Caco-2 (cell line): ENCODE data around the gene PARP1. TPM values are rescaled to one million over a fixed set of nuclear protein-coding genes. Genes with fewer than 3 reads are reported as not detected.

Experiments
- BruUV-seq: library from RNA; stranded (reverse); fragments of 400-500 nt; replicated peaks from 2 replicates; lab custom pipeline; 2021; lab: Mats Ljungman, UMichigan
- CTCF ChIA-PET: fragments of 300-600 bp; sonication (Branson Sonifier 250); formaldehyde crosslinking; loops from one replicate; lab custom pipeline; 2022; ENCODE audit warnings: antibody characterized with exemption; lab: Charles Lee
- POLR2A ChIA-PET: fragments of 300-600 bp; sonication (Branson Sonifier 250); formaldehyde crosslinking; loops from one replicate; lab custom pipeline; 2022; ENCODE audit warnings: antibody characterized with exemption; lab: Charles Lee
- DNase-seq, 2 experiments: peaks; one replicate each; pipeline versions ENCODE4 v3.0.0 to v3.0.0-alpha.2; 2020 to 2022
- H3K27me3 ChIP-seq: replicated peaks from 2 replicates; pipeline ENCODE4 v1.6.0; 2011; ENCODE audit warnings: low read length; ENCODE audit not compliant: control insufficient read depth, insufficient read depth
- H3K36me3 ChIP-seq: 2 replicates; pipeline ENCODE4 v1.5.1; 2011; ENCODE audit warnings: low read length; ENCODE audit not compliant: control insufficient read depth, insufficient read depth
- H3K4me1 ChIP-seq: fragments of 250-450 bp; sonication (Bioruptor Pico); 2 replicates; pipeline ENCODE4 v1.5.1; 2020; ENCODE audit warnings: mild to moderate bottlenecking
- H3K4me3 ChIP-seq: 2 replicates; pipeline ENCODE4 v1.5.1; 2011; ENCODE audit warnings: low read depth, mild to moderate bottlenecking, control low read depth, low read length
- H3K9me3 ChIP-seq: fragments of 250-450 bp; sonication (Bioruptor Pico); 2 replicates; pipeline ENCODE4 v1.5.1; 2020; ENCODE audit warnings: mild to moderate bottlenecking, moderate library complexity
- H3K27ac Mint-ChIP-seq: one replicate; pipeline ENCODE4 v1.8.0; 2022; ENCODE audit warnings: mixed read lengths; ENCODE audit not compliant: unreplicated experiment
- H3K27me3 Mint-ChIP-seq: one replicate; pipeline ENCODE4 v1.8.0; 2022; ENCODE audit warnings: mixed read lengths; ENCODE audit not compliant: insufficient read depth, unreplicated experiment
- H3K36me3 Mint-ChIP-seq: one replicate; pipeline ENCODE4 v1.8.0; 2022; ENCODE audit warnings: mild to moderate bottlenecking, mixed read lengths; ENCODE audit not compliant: insufficient read depth, unreplicated experiment
- H3K4me1 Mint-ChIP-seq: one replicate; pipeline ENCODE4 v1.8.0; 2022; ENCODE audit warnings: low read depth, mixed read lengths; ENCODE audit not compliant: unreplicated experiment
- H3K4me3 Mint-ChIP-seq: one replicate; pipeline ENCODE4 v1.8.0; 2022; ENCODE audit warnings: mild to moderate bottlenecking, moderate library complexity, mixed read lengths; ENCODE audit not compliant: unreplicated experiment
- H3K9me3 Mint-ChIP-seq: one replicate; pipeline ENCODE4 v1.8.0; 2022; ENCODE audit warnings: mixed read lengths; ENCODE audit not compliant: unreplicated experiment
- intact Hi-C: fragments of 100-400 bp; cut with micrococcal nuclease; formaldehyde crosslinking; loops from one replicate; pipeline ENCODE4 v1.10.0; 2022; ENCODE audit not compliant: unreplicated experiment
- total RNA-seq: library from RNA; stranded (reverse); gene quantifications from 2 replicates; pipeline ENCODE4 v1.2.3, GENCODE V29; 2022
- TF ChIP-seq, protein P1 (sequence below), 2 experiments: fragments of 200-600 bp in 1 of 2; IDR thresholded peaks; 1 replicate in 1 of 2; 2 replicates in 1 of 2; pipeline versions ENCODE4 v1.5.1 to v1.8.0; 2011 to 2022; ENCODE audit warnings: antibody characterized with exemption in 1 of 2, control low read depth in 1 of 2, inconsistent platforms in 1 of 2, low read depth in 1 of 2, low read length in 1 of 2, mild to moderate bottlenecking in 1 of 2, moderate library complexity in 1 of 2; ENCODE audit not compliant: insufficient read depth in 1 of 2, severe bottlenecking in 1 of 2, unreplicated experiment in 1 of 2

The PARP1 gene
- total RNA-seq, 1 experiment from 2014 or later = 136 TPM

DNA sequence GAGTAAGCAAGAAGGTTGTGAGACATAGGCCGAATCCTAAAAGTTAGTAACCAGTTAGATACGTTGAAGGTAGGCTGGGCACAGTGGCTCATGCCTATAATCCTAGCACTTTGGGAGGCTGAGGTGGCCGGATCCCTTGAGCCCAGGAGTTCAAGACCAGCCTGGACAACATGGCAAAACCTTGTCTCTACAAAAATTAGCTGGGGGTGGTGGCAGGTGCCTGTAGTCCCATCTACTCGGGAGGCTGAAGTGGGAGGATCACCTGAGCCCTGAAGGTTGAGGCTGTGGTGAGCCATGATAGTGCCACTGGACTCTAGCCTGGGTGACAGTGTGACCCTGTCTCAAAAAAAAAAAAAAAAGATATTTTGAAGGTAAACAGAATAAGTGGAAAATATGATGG, 1.5 kb upstream of the PARP1 start:
- POLR2A ChIA-PET = no interaction called here
- no TSS peak for BruUV-seq
- no peak overlapping the region for H3K27ac Mint-ChIP-seq

DNA sequence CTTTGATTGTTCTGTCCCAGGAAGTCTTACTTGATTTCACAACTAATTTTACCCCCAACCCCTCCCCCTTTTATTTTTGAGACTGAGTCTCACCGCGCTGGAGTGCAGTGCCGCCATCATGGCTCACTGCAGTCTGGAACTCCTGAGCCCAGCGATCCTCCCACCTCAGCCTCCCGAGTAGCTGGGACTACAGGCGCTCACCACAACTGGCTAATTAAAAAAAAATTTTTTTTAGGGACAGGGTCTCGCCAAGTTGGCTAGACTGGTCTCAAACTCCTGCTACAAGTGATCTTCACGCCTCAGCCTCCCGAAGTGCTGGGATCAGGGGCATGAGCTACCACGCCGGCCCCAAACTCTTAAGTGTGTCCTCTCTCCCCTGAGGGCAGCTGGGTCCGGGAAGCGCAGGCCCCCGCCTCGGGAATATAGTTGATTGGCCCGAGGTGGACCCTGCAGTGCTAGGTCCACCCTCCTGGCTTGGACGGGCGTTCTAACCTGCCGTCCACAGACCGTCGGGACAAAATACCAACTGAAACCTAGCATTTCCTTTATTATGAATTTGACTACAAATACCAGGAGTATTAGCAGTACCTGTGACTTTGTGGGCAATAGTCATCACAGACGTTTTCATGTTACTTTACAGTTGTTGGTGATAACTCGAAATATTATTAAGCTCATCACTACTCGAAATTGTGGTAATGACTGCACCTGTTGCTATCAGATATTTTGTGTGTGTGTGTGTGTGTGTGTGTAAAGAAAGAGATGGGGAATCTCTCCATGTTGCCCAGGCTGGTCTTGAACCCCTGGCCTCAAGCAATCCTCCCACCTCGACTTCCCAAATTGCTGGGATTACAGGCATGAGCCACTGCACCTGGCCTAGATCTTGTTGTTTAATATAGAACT, 642 bp upstream of the PARP1 start:
- H3K9me3 Mint-ChIP-seq = no peaks in the 10 kb centered on the region
- TF ChIP-seq, protein P1, sequence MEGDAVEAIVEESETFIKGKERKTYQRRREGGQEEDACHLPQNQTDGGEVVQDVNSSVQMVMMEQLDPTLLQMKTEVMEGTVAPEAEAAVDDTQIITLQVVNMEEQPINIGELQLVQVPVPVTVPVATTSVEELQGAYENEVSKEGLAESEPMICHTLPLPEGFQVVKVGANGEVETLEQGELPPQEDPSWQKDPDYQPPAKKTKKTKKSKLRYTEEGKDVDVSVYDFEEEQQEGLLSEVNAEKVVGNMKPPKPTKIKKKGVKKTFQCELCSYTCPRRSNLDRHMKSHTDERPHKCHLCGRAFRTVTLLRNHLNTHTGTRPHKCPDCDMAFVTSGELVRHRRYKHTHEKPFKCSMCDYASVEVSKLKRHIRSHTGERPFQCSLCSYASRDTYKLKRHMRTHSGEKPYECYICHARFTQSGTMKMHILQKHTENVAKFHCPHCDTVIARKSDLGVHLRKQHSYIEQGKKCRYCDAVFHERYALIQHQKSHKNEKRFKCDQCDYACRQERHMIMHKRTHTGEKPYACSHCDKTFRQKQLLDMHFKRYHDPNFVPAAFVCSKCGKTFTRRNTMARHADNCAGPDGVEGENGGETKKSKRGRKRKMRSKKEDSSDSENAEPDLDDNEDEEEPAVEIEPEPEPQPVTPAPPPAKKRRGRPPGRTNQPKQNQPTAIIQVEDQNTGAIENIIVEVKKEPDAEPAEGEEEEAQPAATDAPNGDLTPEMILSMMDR (IDR thresholded peaks at IDR 0.05; ENCODE audit: insufficient read depth in 1 of 2, low read depth in 1 of 2, low read length in 1 of 2, severe bottlenecking in 1 of 2, unreplicated experiment in 1 of 2) = no peak
- H3K27ac Mint-ChIP-seq = peak overlapping the region; percentile 74
- no peaks in the 10 kb centered on the region for H3K27me3 Mint-ChIP-seq
- H3K9me3 ChIP-seq = no peaks in the 10 kb centered on the region
- peaks cover 10% of the 10 kb centered on the region for H3K36me3 Mint-ChIP-seq
- H3K27me3 ChIP-seq = no peaks in the 10 kb centered on the region
- H3K4me3 Mint-ChIP-seq = peak overlapping the region; percentile 86
- intact Hi-C loops = loop anchor here (5.0 kb wide), 2 partner anchors 101 to 281 kb away; partner anchors contain the start of gene LIN9
- no TSS peak for BruUV-seq
- POLR2A ChIA-PET = interaction anchor here (0.5 to 0.7 kb wide), 3 partner anchors 16 to 1248 kb away, joined by 3 to 17 read pairs (median 3); no protein-coding TSS in a partner anchor
- H3K4me3 ChIP-seq = peak overlapping the region; percentile 86
- CTCF ChIA-PET = interaction anchor here (0.5 to 1.8 kb wide), 20 partner anchors 11 to 1651 kb away, joined by 3 to 8 read pairs (median 3); no protein-coding TSS in a partner anchor
- H3K4me1 ChIP-seq = peaks cover 21% of the 10 kb centered on the region
- H3K4me1 Mint-ChIP-seq = peaks cover 19% of the 10 kb centered on the region
- no peak for DNase-seq
- H3K36me3 ChIP-seq = no peaks in the 10 kb centered on the region

More for the DNA sequence above, 1.5 kb upstream of the PARP1 start:
- CTCF ChIA-PET = no interaction called here
- peaks cover 11% of the 10 kb centered on the region for H3K4me1 Mint-ChIP-seq
- Histone ChIP-seq H3K4me1 (peaks cover 17% of the 10 kb centered on the region), H3K27me3 (no peaks in the 10 kb centered on the region), H3K36me3 (no peaks in the 10 kb centered on the region), H3K4me3 (no peak overlapping the region), H3K9me3 (no peaks in the 10 kb centered on the region)
- H3K27me3 Mint-ChIP-seq = no peaks in the 10 kb centered on the region
- intact Hi-C loops = loop anchor here (5.0 kb wide), 2 partner anchors 102 to 282 kb away; partner anchors contain the start of gene LIN9
- no peaks in the 10 kb centered on the region for H3K9me3 Mint-ChIP-seq
- peaks cover 10% of the 10 kb centered on the region for H3K36me3 Mint-ChIP-seq
- no peak overlapping the region for H3K4me3 Mint-ChIP-seq
- no peak for DNase-seq
- TF ChIP-seq, protein P1 (IDR thresholded peaks at IDR 0.05; ENCODE audit: insufficient read depth in 1 of 2, low read depth in 1 of 2, low read length in 1 of 2, severe bottlenecking in 1 of 2, unreplicated experiment in 1 of 2) = no peak

DNA sequence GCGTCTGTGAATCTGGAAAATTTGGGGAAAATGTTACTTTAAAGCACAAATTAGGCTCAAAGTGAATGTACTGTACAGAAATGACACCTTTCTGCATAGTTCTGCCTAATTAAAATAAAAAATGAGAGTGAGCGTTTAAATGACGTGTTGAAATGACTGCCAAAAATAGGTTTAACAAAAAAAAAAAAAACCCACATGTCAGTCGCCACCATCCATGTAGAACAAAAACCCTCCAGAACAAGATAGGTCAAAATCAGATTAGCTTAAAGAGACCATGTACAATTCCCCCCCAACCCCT, 745 bp downstream of the PARP1 start:
- H3K27ac Mint-ChIP-seq = peak overlapping the region; percentile 74
- BruUV-seq = no TSS peak
- Histone ChIP-seq H3K36me3 (no peaks in the 10 kb centered on the region), H3K4me3 (peak overlapping the region; percentile 86), H3K9me3 (no peaks in the 10 kb centered on the region), H3K4me1 (peaks cover 21% of the 10 kb centered on the region), H3K27me3 (no peaks in the 10 kb centered on the region)
- peaks cover 21% of the 10 kb centered on the region for H3K4me1 Mint-ChIP-seq
- peak overlapping the region; percentile 86 for H3K4me3 Mint-ChIP-seq
- TF ChIP-seq, protein P1 (IDR thresholded peaks at IDR 0.05; ENCODE audit: insufficient read depth in 1 of 2, low read depth in 1 of 2, low read length in 1 of 2, severe bottlenecking in 1 of 2, unreplicated experiment in 1 of 2) = no peak
- H3K36me3 Mint-ChIP-seq = peaks cover 10% of the 10 kb centered on the region
- ChIA-PET POLR2A (interaction anchor here (0.5 to 0.6 kb wide), 2 partner anchors 532 to 1010 kb away, joined by 3 read pairs; no protein-coding TSS in a partner anchor), CTCF (interaction anchor here (0.7 to 1.8 kb wide), 4 partner anchors 12 to 178 kb away, joined by 3 to 7 read pairs (median 4); no protein-coding TSS in a partner anchor)
- no peaks in the 10 kb centered on the region for H3K9me3 Mint-ChIP-seq
- no peaks in the 10 kb centered on the region for H3K27me3 Mint-ChIP-seq
- no peak for DNase-seq
- intact Hi-C loops = loop anchor here (5.0 kb wide), 2 partner anchors 100 to 280 kb away; partner anchors contain the start of gene LIN9
